ENCODE data around the gene LLGL2.

LLGL2 gene

GRCh38 chr17:75503337-75503950 lies 22.1 kb upstream of the LLGL2 start:
- no peak for TF ChIP-seq CTCF (IDR thresholded peaks at IDR 0.05; ENCODE audit: borderline replicate concordance, control extremely low read depth, extremely low read depth, insufficient read depth, missing control alignments)
- in situ Hi-C loops (cut with MboI; ENCODE audit: low sequenced_read_pairs, unreplicated experiment) = no loop called here
- DNase-seq (ENCODE audit: low spot score) = no peak

GRCh38 chr17:75503976-75504346 lies 21.5 kb upstream of the LLGL2 start:
- no peak for TF ChIP-seq CTCF (IDR thresholded peaks at IDR 0.05; ENCODE audit: borderline replicate concordance, control extremely low read depth, extremely low read depth, insufficient read depth, missing control alignments)
- in situ Hi-C loops (cut with MboI; ENCODE audit: low sequenced_read_pairs, unreplicated experiment) = no loop called here
- no peak for DNase-seq (ENCODE audit: low spot score)

- in situ Hi-C loops (cut with MboI; ENCODE audit: low sequenced_read_pairs, unreplicated experiment) = no loop called here
- DNase-seq (ENCODE audit: low spot score) = peak; percentile 88
- TF ChIP-seq CTCF (IDR thresholded peaks at IDR 0.05; ENCODE audit: borderline replicate concordance, control extremely low read depth, extremely low read depth, insufficient read depth, missing control alignments) = peak; percentile 65
These were observed 20.9 kb upstream of the LLGL2 start for GRCh38 chr17:75504347-75505151.

GRCh38 chr17:75505152-75505409 lies 20.4 kb upstream of the LLGL2 start:
- TF ChIP-seq CTCF (IDR thresholded peaks at IDR 0.05; ENCODE audit: borderline replicate concordance, control extremely low read depth, extremely low read depth, insufficient read depth, missing control alignments) = no peak
- in situ Hi-C loops (cut with MboI; ENCODE audit: low sequenced_read_pairs, unreplicated experiment) = no loop called here
- no peak for DNase-seq (ENCODE audit: low spot score)

GRCh38 chr17:75505640-75506039 lies 19.9 kb upstream of the LLGL2 start:
- DNase-seq (ENCODE audit: low spot score) = no peak
- in situ Hi-C loops (cut with MboI; ENCODE audit: low sequenced_read_pairs, unreplicated experiment) = no loop called here
- TF ChIP-seq CTCF (IDR thresholded peaks at IDR 0.05; ENCODE audit: borderline replicate concordance, control extremely low read depth, extremely low read depth, insufficient read depth, missing control alignments) = no peak

GRCh38 chr17:75506134-75506533 lies 19.4 kb upstream of the LLGL2 start:
- no peak for DNase-seq (ENCODE audit: low spot score)
- no peak for TF ChIP-seq CTCF (IDR thresholded peaks at IDR 0.05; ENCODE audit: borderline replicate concordance, control extremely low read depth, extremely low read depth, insufficient read depth, missing control alignments)
- in situ Hi-C loops (cut with MboI; ENCODE audit: low sequenced_read_pairs, unreplicated experiment) = no loop called here

All from GM13976 (cell line).